ENCODE results near the gene TACR2. TPM values are rescaled to one million over a fixed set of nuclear protein-coding genes. Genes with fewer than 3 reads are reported as not detected.

The TACR2 gene
- total and polyA plus RNA-seq, 2 of the 13 experiments (the other 11 are each of a cell fraction or from before 2014, with no cell fraction given), result 0.04 TPM; not detected in 1

DNA sequence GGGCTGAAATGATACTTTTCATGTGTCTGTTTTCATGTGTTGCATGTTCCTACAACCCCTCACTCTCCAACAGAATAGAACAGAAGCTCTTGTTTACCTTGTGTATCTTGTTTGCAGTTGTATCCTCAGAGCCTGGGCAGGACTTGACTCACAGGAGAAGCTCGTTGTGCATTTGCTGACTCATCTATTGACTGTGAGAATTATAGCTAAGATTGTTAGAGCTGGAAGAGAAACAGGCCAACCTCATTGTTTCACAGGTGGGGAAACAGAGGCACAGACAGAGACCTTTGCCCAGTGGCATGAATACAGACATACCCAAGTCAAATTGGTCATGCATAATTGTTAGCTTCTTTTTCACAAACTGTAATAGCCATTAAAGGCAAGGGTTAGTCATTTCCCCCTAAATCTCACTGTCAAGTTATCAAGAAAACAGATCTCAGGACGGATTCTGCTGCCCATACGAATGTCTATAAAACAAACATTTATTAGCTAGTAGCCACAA, 30.0 kb upstream of the TACR2 start (continued):
- TF ChIP-seq ZNF660 (CRISPR knock-in tag; IDR thresholded peaks at IDR 0.05; ENCODE audit: borderline replicate concordance, low read depth), result no peak
- no peak for TF ChIP-seq ZNF703 (CRISPR knock-in tag; IDR thresholded peaks at IDR 0.05; ENCODE audit: borderline replicate concordance)
- TF ChIP-seq MATR3 (CRISPR knock-in tag; IDR thresholded peaks at IDR 0.05), result no peak
- TF ChIP-seq MED13 (CRISPR knock-in tag; IDR thresholded peaks at IDR 0.05), result no peak
- no peak for TF ChIP-seq ZNF572 (CRISPR knock-in tag; IDR thresholded peaks at IDR 0.05)
- TF ChIP-seq FOXK1 (CRISPR knock-in tag; IDR thresholded peaks at IDR 0.05; ENCODE audit: borderline replicate concordance, low read depth), result peak; percentile 62; the same call in 1 of the 2 replicates
- TF ChIP-seq SOX5 (CRISPR knock-in tag; IDR thresholded peaks at IDR 0.05; ENCODE audit: borderline replicate concordance), result peak; percentile 63; the same call in 1 of the 2 replicates
- TF ChIP-seq, protein P1, sequence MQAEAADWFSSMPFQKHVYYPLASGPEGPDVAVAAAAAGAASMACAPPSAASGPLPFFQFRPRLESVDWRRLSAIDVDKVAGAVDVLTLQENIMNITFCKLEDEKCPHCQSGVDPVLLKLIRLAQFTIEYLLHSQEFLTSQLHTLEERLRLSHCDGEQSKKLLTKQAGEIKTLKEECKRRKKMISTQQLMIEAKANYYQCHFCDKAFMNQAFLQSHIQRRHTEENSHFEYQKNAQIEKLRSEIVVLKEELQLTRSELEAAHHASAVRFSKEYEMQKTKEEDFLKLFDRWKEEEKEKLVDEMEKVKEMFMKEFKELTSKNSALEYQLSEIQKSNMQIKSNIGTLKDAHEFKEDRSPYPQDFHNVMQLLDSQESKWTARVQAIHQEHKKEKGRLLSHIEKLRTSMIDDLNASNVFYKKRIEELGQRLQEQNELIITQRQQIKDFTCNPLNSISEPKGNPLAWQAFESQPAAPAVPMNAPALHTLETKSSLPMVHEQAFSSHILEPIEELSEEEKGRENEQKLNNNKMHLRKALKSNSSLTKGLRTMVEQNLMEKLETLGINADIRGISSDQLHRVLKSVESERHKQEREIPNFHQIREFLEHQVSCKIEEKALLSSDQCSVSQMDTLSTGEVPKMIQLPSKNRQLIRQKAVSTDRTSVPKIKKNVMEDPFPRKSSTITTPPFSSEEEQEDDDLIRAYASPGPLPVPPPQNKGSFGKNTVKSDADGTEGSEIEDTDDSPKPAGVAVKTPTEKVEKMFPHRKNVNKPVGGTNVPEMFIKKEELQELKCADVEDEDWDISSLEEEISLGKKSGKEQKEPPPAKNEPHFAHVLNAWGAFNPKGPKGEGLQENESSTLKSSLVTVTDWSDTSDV (CRISPR knock-in tag; IDR thresholded peaks at IDR 0.05), result no peak
- TF ChIP-seq SALL1 (CRISPR knock-in tag; IDR thresholded peaks at IDR 0.05), result no peak
- TF ChIP-seq, protein P2, sequence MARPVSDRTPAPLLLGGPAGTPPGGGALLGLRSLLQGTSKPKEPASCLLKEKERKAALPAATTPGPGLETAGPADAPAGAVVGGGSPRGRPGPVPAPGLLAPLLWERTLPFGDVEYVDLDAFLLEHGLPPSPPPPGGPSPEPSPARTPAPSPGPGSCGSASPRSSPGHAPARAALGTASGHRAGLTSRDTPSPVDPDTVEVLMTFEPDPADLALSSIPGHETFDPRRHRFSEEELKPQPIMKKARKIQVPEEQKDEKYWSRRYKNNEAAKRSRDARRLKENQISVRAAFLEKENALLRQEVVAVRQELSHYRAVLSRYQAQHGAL (CRISPR knock-in tag; IDR thresholded peaks at IDR 0.05; ENCODE audit: not compliant biosample characterization), result no peak
- no peak for TF ChIP-seq TARDBP (CRISPR knock-in tag; IDR thresholded peaks at IDR 0.05)
- TF ChIP-seq TP53 (CRISPR knock-in tag; conservative IDR thresholded peaks at IDR 0.05), result no peak
- TF ChIP-seq ZNF564 (CRISPR knock-in tag; IDR thresholded peaks at IDR 0.05), result no peak
- TF ChIP-seq MYNN (CRISPR knock-in tag; IDR thresholded peaks at IDR 0.05; ENCODE audit: low read depth), result no peak
- no peak for TF ChIP-seq TOPORS (CRISPR knock-in tag; IDR thresholded peaks at IDR 0.05)
- TF ChIP-seq, protein P3, sequence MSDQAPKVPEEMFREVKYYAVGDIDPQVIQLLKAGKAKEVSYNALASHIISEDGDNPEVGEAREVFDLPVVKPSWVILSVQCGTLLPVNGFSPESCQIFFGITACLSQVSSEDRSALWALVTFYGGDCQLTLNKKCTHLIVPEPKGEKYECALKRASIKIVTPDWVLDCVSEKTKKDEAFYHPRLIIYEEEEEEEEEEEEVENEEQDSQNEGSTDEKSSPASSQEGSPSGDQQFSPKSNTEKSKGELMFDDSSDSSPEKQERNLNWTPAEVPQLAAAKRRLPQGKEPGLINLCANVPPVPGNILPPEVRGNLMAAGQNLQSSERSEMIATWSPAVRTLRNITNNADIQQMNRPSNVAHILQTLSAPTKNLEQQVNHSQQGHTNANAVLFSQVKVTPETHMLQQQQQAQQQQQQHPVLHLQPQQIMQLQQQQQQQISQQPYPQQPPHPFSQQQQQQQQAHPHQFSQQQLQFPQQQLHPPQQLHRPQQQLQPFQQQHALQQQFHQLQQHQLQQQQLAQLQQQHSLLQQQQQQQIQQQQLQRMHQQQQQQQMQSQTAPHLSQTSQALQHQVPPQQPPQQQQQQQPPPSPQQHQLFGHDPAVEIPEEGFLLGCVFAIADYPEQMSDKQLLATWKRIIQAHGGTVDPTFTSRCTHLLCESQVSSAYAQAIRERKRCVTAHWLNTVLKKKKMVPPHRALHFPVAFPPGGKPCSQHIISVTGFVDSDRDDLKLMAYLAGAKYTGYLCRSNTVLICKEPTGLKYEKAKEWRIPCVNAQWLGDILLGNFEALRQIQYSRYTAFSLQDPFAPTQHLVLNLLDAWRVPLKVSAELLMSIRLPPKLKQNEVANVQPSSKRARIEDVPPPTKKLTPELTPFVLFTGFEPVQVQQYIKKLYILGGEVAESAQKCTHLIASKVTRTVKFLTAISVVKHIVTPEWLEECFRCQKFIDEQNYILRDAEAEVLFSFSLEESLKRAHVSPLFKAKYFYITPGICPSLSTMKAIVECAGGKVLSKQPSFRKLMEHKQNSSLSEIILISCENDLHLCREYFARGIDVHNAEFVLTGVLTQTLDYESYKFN (CRISPR knock-in tag; conservative IDR thresholded peaks at IDR 0.05), result peak; percentile 38; the same call in 1 of the 2 replicates
- TF ChIP-seq STAG1 (CRISPR knock-in tag; IDR thresholded peaks at IDR 0.05), result no peak
- no peak for TF ChIP-seq SRSF4 (IDR thresholded peaks at IDR 0.05; ENCODE audit: low read depth, low read length, poor library complexity, severe bottlenecking)
- TF ChIP-seq, protein P4, sequence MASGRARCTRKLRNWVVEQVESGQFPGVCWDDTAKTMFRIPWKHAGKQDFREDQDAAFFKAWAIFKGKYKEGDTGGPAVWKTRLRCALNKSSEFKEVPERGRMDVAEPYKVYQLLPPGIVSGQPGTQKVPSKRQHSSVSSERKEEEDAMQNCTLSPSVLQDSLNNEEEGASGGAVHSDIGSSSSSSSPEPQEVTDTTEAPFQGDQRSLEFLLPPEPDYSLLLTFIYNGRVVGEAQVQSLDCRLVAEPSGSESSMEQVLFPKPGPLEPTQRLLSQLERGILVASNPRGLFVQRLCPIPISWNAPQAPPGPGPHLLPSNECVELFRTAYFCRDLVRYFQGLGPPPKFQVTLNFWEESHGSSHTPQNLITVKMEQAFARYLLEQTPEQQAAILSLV (CRISPR knock-in tag; IDR thresholded peaks at IDR 0.05; ENCODE audit: borderline replicate concordance), result no peak
- TF ChIP-seq TAF1 (CRISPR knock-in tag; IDR thresholded peaks at IDR 0.05), result no peak

Measured in HepG2 (cell line).